Measurements from ENCODE around the gene CPSF2.
"Not testable (repeated sequence)": the region's sequence is repeated elsewhere in the genome, so short reads cannot be mapped to it uniquely, and the experiment has no call there.

The CPSF2 gene

DNA sequence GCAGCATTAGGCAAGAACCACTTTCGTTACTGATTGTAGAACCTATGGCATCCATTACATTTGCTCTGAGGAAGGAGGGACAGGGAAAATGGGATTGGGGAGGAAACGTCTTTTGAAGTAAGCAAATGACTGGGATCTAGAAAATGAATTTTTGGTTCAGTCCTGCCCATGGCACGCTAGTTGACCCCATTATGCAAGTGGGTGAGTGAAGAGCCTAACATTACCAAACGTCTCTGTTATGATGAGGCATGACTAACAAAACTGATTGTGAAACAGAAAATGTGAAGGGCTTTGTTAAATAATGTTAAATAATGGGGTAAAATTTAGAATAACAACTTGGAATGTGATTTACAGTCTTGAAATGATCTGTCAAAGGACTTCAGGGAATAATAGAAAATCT lies 38.9 kb downstream of the CPSF2 start:
- DNase-seq, result no peak

DNA sequence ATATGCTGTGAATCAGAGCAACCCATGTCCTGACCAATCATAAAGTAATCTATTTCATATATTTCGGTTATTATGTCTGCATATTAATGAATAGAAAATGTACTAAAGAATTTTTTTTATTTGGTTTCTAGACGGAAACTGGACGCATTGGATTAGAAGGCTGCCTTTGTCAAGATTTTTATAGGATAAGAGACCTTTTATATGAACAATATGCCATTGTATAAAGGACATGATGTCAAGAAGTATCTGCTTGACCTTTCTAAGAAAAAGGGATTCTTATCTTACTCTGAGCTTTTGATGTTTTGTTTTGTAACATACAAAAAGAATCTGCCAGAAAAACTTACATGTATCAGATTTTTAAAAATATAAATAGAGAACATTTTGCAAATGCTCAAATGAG lies 39.8 kb downstream of the CPSF2 start:
- no peak for DNase-seq

DNA sequence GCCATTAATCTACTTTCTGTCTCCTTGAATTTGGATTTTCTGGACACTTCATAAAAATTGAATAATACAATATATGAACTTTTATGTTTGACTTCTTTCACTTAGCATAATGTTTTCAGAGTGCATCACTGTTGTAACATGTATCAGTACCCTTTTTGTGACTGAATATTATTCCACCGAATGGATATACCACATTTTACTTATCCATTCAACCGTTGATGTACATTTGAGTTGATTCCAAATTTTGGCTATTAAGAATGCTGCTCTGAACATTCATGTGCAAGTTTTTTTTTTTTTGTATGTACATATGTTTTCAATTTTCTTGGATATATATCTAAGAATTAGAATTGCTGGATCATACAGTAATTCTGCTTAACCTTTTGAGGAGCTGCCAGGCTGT lies 43.2 kb downstream of the CPSF2 start:
- DNase-seq, result no peak

DNA sequence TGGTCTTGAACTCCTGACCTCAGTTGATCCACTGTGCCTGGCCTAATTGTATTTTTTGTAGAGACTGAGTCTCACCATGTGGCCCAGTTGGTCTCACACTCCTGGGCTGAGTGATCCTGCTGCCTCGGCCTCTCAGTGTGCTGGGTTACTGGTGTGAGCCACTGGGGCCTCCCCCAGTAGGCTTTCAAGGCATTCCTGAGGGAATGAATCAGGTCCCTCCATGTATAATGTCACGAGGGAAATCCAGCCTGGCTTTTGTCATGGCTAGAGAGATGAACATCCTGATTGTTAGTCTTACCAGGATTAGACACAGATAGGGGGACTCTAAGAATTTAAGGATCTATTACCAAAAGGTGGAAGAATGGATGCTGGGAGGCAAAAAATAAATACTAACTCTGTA lies 51.9 kb downstream of the CPSF2 start:
- DNase-seq, result no peak

DNA sequence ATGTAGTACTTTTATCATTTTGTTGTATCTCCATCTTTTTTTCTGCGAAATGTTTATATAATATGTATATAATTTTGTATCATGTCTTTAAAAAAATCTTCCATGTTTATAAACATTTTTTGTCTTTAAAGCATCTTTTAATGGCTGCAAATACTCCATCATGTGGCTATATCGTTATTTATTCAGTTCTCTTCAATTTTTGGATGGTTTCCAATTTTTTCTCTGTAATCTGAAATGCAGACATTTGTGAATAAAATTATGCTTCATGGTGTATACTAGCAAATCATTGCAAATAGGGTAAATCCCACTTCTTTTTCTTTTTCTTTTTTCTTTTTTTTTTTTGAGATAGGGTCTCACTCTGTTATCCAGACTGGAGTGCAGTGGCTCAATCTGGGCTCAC lies 54.0 kb downstream of the CPSF2 start:
- no peak for DNase-seq

DNA sequence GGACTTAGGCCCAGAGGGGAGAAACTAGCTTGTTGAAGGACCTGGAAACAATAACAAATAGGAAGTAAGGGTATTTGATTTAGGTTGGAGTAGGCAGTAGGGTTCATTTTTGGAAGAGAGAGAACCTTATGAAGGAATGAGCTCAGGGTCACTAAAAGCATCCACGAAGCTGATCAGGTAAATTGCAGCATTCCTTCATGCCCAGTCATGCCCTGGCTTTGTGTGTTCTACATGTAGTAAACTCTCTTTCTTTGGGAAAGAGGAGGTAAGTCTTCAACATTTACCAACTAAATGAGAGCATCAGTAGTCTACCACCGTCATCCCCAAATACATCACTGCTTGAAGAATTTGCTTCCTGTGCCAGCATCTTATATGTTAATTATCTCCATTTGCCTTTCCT lies 54.7 kb downstream of the CPSF2 start:
- DNase-seq, result no peak

DNA sequence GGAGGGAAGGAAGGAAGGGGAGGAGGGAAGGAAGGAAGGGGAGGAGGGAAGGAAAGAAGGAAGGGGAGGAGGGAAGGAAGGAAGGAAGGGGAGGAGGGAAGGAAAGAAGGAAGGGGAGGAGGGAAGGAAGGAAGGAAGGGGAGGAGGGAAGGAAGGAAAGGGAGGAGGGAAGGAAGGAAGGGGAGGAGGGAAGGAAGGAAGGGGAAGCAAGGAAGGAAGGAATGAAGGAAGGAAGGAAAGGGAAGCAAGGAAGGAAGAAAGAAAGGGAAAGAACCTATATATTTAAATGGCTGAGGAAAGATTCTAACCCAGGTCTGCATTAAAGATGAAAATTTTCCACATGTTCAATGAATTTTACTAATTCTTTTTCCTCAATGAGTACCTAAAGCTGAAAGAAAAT lies 57.4 kb downstream of the CPSF2 start:
- not testable (repeated sequence) for DNase-seq

DNA sequence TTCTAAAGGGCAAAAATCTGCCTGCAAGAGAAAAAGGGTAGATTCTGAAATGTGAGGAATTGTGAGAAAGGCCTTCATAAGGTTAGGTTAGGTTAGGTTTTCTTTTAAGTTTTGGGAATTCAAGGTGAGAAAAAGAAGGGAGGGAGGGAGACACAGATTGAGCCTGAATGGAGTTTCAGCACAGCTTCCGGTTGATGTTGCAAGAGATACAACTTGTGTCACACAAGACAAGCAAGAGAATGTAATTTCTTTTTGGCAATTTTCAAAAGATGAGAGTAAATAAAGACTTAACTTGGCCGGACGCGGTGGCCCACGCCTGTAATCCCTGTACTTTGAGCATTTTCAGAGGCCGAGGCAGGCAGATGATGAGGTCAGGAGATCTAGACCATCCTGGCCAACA lies 63.8 kb downstream of the CPSF2 start:
- DNase-seq, result no peak

DNA sequence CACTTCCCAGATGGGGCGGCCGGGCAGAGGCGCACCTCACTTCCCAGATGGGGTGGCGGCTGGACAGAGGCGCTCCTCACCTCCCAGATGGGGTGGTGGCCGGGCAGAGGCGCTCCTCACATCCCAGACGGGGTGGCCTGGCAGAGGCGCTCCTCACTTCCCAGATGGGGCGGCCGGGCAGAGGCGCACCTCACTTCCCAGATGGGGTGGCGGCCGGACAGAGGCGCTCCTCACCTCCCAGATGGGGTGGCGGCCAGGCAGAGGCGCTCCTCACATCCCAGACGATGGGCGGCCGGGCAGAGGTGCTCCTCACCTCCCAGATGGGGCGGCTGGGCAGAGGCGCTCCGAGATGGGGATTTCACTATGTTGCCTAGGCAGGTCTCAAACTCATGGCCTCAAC lies 65.8 kb downstream of the CPSF2 start:
- DNase-seq, result not testable (repeated sequence)

DNA sequence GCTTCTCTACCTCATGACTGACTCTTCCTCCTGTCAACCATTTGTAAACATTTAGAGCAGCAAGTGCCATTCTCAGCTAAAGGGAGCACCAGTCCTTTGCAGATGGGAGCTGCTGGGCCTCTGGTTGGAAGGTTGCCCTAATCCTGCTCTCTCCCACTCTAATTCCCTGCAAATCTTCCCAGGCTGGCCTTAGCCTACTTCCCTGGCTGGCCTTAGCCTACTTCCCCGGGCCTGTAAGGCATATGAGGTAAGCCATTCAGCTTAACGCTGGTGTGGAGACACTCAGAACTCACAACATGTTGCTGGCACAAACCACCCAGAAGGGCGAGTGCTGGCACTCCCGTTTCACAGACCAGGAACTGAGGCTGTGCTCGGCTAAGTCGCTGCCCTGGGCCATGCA lies 69.0 kb downstream of the CPSF2 start:
- DNase-seq, result no peak

DNA sequence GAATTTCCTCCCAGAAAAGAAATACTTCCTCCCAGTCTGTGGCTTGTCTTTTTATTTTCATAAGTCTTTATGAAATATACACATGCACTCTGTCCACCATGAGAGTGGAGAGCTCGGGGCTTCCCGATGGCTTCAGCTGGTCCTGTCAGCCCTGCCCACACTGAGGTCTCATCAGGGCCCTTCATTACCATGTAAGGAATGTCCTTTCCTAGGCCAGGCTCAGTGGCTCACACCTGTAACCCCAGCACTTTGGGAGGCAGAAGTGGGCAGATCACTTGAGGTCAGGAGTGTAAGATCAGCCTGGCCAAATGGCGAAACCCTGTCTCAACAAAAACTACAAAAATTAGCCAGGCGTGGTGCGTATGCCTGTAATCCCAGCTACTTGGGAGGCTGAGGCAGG lies 77.0 kb downstream of the CPSF2 start:
- DNase-seq, result no peak

DNA sequence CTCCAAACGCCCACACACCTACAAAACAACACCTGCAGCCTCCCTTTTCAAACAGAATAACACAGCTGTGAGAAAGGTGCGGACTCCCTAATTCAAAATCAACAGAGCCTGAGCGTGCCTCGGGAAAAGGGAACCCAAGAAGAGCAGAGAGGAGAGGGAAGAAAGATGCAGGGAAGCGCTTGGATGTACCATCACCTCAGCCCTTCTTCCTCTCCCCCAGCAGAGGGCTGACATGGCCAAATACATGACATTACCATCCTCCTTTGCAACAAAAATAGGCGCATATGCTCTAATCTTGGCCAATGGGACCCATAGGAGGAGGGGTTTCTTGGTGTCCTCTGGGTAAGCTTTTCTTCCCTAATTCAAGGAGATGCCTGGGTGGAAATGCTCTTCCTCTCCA lies 78.0 kb downstream of the CPSF2 start:
- DNase-seq, result no peak

DNA sequence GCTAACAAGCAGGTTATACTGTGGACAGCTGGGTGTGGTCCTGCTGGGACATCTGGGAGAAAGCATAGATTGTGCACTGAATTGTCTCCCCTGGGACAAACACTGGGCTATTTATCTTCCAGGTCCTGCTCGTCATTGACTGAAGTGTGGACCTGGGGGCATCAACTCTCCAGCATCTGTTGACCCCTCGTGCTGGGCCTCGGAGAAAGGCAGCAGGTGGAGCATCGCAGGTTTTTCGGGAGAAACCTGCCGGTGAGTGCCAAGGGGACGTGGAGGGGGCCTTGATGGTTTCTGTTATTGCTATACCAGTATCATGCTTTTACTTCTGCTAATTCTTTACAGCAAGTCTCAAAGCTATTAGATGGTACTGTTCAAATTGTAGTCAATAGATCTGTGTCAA lies 81.3 kb downstream of the CPSF2 start:
- DNase-seq, result no peak

DNA sequence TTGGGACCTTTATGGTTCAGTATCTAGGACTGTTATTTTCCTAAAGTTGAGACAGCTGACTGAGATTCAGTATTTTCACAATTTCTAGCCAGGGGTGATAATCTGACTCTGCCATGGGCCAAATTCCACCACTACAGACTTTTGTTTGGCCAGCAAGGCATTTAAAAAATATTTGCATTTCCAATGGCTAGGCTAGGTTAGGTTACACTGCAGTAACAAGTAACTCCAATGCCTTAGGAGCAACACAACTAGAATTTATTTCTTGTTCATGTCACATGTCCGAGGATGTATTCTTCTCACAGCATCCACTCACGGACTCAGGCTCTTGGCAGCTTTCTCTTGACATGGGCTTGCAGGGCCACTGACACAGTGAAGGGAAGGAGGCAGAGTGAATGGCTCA lies 83.0 kb downstream of the CPSF2 start:
- DNase-seq, result no peak

DNA sequence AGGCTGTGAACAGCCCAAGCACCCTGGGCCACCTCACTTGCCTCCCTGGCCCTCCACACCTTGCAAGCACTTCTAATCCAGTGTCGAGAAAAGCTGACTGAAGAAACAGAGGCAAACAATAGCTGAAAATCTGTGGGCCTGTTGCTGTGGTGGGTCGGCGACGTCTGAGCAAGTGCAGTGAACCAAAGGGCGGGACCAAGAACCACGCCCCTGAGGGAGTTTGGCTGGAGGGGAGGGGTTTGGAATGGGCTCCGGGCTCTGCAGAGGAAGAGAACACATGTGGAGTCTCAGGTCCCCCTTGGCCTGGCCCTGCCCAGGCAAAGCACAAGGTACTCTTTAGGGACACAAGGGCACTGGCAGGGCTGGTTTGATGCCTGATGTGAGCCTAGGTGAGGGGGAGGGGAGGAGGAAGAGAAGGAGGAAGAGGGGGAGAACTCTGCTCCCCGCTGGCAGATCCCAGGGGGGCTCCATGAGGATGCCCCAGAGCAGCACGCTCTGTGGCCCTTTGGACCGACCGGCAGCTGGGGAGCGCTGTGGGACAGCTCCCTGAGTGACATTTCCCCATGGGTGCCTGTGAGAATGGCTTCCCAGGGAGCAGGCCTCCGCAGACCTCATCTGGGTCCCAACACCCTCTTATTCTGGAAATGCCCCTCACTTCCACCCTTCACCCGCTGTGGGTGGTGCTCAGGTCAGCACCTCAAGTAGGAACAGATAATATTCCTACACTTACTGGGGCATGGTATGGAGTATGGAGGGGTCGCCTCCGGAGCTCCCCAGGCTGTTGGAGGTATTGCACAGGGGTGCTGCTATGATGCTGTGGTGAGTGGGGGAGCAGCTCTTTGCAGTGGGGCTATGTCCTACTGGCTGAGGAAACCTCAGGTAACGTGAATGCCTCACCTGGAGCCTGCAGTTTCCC lies 85.5 kb downstream of the CPSF2 start:
- DNase-seq, result no peak

DNA sequence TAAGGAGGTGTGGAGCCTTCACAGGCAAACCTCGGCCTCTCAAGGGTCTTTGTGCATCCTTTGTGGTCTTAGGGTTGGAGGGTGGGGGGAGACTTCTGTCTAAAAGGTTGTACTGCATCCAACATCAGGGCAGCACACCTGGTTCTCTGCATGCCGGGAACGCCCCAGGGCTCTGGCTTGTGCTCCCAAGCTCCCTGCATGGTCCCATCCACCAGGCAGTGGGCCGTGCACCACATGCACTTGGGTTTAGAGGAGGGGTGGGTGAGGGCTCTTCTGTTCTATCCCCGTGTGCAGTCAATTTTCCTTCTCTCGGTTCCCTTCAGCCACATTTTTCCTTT lies 86.1 kb downstream of the CPSF2 start:
- DNase-seq, result no peak

DNA sequence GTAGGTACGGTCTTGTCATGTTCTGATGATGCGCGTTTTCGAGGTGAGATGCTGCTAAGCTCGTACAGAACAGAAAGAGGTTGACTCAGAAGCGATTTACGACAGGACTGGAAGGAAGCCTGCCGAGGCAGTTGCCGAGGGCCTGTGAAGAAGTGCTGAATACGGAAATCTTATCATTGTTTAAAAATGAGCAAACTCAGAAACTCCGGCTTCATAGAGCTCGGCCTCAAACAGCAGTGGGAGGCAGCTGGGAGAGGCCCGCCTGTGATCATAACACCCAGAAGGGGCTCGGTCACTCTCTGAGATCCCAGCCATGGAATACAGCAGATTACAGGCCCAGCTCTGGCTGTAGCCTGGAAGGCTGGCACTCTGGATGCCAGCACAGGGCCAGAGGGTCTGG lies 87.4 kb downstream of the CPSF2 start:
- no peak for DNase-seq

DNA sequence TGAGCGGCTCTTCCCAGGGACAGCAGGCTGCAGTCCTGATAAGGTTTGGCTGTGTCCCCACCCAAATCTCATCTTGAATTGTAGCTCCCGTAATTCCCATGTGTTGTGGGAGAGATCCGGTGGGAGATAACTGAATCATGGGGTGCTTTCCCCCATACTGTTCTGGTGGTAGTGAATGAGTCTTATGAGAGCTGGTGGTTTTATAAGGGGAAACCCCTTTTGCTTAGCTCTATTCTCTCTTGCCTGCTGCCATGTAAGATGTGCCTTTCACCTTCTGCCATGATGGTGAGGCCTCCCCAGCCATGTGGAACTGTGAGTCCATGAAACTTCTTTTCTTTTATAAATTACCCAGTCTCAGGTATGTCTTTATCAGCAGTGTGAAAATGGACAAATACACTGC lies 91.4 kb downstream of the CPSF2 start:
- DNase-seq, result not testable (repeated sequence)

DNA sequence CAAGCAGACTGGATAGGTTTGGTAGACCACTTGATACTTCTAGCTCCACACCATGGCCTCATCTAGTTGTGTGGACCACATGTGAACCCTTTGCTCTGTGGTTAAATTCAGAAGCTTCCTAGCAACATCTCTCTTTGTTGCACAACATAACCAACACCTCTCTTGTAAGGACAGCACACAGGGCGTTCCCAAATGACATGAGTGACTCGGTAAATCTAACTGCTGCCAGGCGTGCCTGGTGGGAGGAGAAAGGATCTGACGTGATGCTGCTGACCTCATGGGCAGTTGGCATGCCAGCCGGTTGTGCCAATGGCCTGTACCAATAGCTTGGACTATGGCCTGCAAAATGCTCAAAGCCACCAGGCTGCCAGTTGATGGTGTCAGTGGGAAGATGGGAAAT lies 93.8 kb downstream of the CPSF2 start:
- DNase-seq, result no peak

DNA sequence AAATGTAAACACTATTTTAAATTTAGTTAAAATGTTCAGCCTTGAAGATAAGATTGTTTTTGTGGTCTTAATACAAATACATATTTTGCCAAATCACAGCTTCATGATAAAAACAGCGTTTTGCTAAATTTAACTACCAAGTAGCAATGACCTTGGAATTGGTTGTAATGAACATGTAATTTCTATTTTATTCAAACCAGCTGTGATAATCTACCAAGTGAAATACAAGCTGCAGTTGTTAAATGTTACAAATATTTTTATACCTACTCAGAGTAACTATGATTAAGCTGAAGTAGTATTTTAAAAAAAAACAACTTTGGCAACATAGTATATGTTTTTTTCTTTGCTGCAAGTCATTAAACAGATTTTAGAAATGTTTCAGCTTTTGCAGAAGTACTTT lies 96.2 kb downstream of the CPSF2 start:
- DNase-seq, result no peak

Data from SW 1271 (cell line).